ENCODE data around the gene CENPK. TPM values are rescaled to one million over a fixed set of nuclear protein-coding genes. Genes with fewer than 3 reads are reported as not detected.
A peak's percentile ranks its signal among the peaks of the same experiment; 100 is the strongest.

Gene CENPK
- total and polyA plus RNA-seq, 9 of the 15 experiments (the other 6 are each of a cell fraction or from before 2014, with no cell fraction given) = 30.8 to 134 (median 69.0) TPM

DNA sequence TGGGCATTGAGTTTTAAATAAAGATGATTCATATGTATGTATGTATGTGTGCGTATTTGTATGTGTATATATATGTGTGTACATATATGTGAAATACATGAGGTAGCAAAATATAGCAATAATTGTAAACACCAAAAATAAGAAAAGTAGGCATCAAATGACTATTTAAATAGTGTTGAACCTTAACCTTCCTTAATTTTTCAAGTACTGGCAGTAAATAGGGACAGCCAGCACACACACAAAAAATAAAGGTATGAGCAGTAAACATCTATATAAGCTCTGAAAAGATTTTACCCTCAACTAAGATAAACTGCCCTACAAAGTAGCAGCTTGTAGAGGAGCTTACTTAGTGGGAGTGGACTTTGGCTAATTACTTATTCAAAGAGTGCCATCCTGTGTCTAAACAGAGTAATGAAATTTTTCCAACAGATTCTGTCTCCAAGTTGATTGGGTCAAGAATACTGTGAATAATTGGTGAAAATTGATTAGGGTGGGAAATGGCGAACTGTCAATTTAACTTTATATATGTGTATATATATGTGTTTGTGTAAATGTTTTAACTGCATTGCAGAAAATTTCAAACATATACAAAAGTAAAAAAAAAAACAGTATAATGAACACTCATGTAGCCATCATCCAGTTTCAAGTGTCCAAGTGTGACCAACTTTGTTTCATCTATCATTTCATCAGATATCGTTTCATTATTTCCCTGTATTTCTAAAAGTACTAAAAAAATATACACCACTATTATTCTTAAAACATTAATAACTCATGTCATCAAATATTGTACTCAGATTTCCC is 79.2 kb downstream of the CENPK start:
- in situ Hi-C loops (cut with MboI) = loop anchor here (5.0 to 25.0 kb wide), 4 partner anchors 276 to 846 kb away; no protein-coding TSS in a partner anchor
- H3K27ac ChIP-seq (ENCODE audit: extremely low read depth, low read depth, low read length) = peak overlapping the region; percentile 89; the same call in 1 of the 3 replicates
- peaks cover 16% of the 10 kb centered on the region; the same call in 2 of the 3 replicates for H3K79me2 ChIP-seq (ENCODE audit: control insufficient read depth, insufficient read depth, low read length)
- H3K36me3 ChIP-seq (ENCODE audit: control insufficient read depth, insufficient read depth, low read length) = no peaks in the 10 kb centered on the region
- DNase-seq (ENCODE audit: extremely low read depth in 1 of 4, low spot score in 3 of 4) (peak in 1 of 4 experiments; percentile 48), ATAC-seq (peak; percentile 14; the same call in 2 of the 3 replicates), FAIRE-seq (no peak)
- WGBS (ENCODE audit: insufficient coverage, low coverage, missing lambda C conversion rate) = 0% methylated on average over 3 of the region's 3 CpGs
- no peaks in the 10 kb centered on the region for H3K27me3 ChIP-seq (ENCODE audit: control insufficient read depth in 2 of 2, insufficient read depth in 2 of 2, low read length in 2 of 2)
- H3K9me1 ChIP-seq (ENCODE audit: control insufficient read depth, insufficient read depth, low read length) = no peaks in the 10 kb centered on the region
- no peaks in the 10 kb centered on the region for H3K9me3 ChIP-seq (replicated peaks; ENCODE audit: control insufficient read depth, insufficient read depth, low read depth, low read length)
- peak overlapping the region; percentile 82 for H2AFZ ChIP-seq (ENCODE audit: low read depth, low read length)
- H3K4me2 ChIP-seq (ENCODE audit: insufficient read depth, low read length) = peak overlapping the region; percentile 87
- H4K20me1 ChIP-seq (replicated peaks; ENCODE audit: control insufficient read depth, insufficient read depth, low read length) = no peaks in the 10 kb centered on the region
- intact Hi-C loops (cut with micrococcal nuclease) = loop anchor here (1.0 to 5.0 kb wide), 9 partner anchors 79 to 849 kb away; partner anchors contain the start of genes CENPK and PPWD1
- peak overlapping the region in 1 of 2 experiments; percentile 72; a peak in 2 of 4 replicates for H3K9ac ChIP-seq (ENCODE audit: insufficient read depth in 1 of 2, low read depth in 2 of 2, low read length in 2 of 2)
- H3K4me1 ChIP-seq (replicated peaks in 1 of 2; ENCODE audit: control insufficient read depth in 2 of 2, insufficient read depth in 2 of 2, low read length in 2 of 2) = peaks cover 0 to 22% of the 10 kb centered on the region in 2 experiments; a peak in 2 of 5 replicates
- POLR2A ChIA-PET = interaction anchor here (1.1 to 1.4 kb wide), 2 partner anchors 9 to 673 kb away, joined by 4 to 6 read pairs; no protein-coding TSS in a partner anchor
- no TSS peak for BruUV-seq (replicated peaks)
- H3K4me3 ChIP-seq = peak overlapping the region; percentile 50; the same call in 1 of the 2 replicates
- CTCF ChIA-PET (ENCODE audit: low intra/inter-chr PET ratio) = interaction anchor here (0.6 to 2.7 kb wide), 3 partner anchors 239 to 672 kb away, joined by 3 to 16 read pairs (median 3); no protein-coding TSS in a partner anchor
- no peak for TF ChIP-seq HEY1 (CRISPR knock-in tag; IDR thresholded peaks at IDR 0.05; ENCODE audit: borderline replicate concordance)
- no peak for TF ChIP-seq ZNF23 (CRISPR knock-in tag; IDR thresholded peaks at IDR 0.05)
- no peak for TF ChIP-seq DLX4 (CRISPR knock-in tag; IDR thresholded peaks at IDR 0.05)
- 0 out of 2 replicates have a peak, but pooled peaks have one; percentile 8 for TF ChIP-seq C11orf30 (IDR thresholded peaks at IDR 0.05; ENCODE audit: low read depth)
- peak; percentile 39; the same call in 1 of the 2 replicates for TF ChIP-seq SMC3 (conservative IDR thresholded peaks at IDR 0.05; ENCODE audit: insufficient read depth, low read depth, low read length)
- TF ChIP-seq REST (IDR thresholded peaks at IDR 0.05; ENCODE audit: borderline replicate concordance) = peak; percentile 59
- no peak for TF ChIP-seq REST (CRISPR knock-in tag; IDR thresholded peaks at IDR 0.05; ENCODE audit: low read depth)
- peak; percentile 57; the same call in 1 of the 2 replicates for TF ChIP-seq ZNF354B (CRISPR knock-in tag; IDR thresholded peaks at IDR 0.05)

Data from K562 (cell line).